RWPE2 (cell line): ENCODE measurements around the gene PDE8B.
A peak's percentile ranks its signal among the peaks of the same experiment; 100 is the strongest.

Source experiments
- ATAC-seq: fragments of 200-7000 bp; cut with Tn5 transposase; 3 replicates; pipeline ENCODE4 v1.9.1; 2021; ENCODE audit warnings: low read depth
- DNase-seq: peaks from one replicate; pipeline ENCODE4 v3.0.0-alpha.2; 2020; ENCODE audit warnings: low spot score
- H3K27ac ChIP-seq: fragments of 450-650 bp; 2 replicates; pipeline ENCODE4 v1.5.1; 2017; ENCODE audit warnings: mild to moderate bottlenecking; ENCODE audit not compliant: poor library complexity, severe bottlenecking
- H3K27me3 ChIP-seq: fragments of 250-450 bp; sonication (Bioruptor Pico); 2 replicates; pipeline ENCODE4 v1.5.1; 2021; ENCODE audit warnings: mild to moderate bottlenecking, moderate library complexity; ENCODE audit not compliant: insufficient read depth, poor library complexity, severe bottlenecking
- H3K36me3 ChIP-seq: fragments of 250-450 bp; sonication (Bioruptor Pico); 2 replicates; pipeline ENCODE4 v1.5.1; 2020; ENCODE audit warnings: low read depth, mild to moderate bottlenecking, moderate library complexity
- H3K4me1 ChIP-seq: fragments of 250-450 bp; sonication (Bioruptor Pico); 2 replicates; pipeline ENCODE4 v1.5.1; 2021; ENCODE audit warnings: mild to moderate bottlenecking, moderate library complexity; ENCODE audit not compliant: insufficient read depth, poor library complexity, severe bottlenecking
- H3K4me3 ChIP-seq: fragments of 250-450 bp; sonication (Bioruptor Pico); 2 replicates; pipeline ENCODE4 v1.5.1; 2021; ENCODE audit warnings: mild to moderate bottlenecking, moderate library complexity; ENCODE audit not compliant: severe bottlenecking
- H3K9me3 ChIP-seq: fragments of 250-450 bp; sonication (Bioruptor Pico); 2 replicates; pipeline ENCODE4 v1.5.1; 2021; ENCODE audit warnings: mild to moderate bottlenecking, moderate library complexity; ENCODE audit not compliant: severe bottlenecking
- CTCF ChIP-seq: fragments of 450-650 bp; IDR thresholded peaks from one replicate; pipeline ENCODE4 v1.5.1; 2017; ENCODE audit warnings: mild to moderate bottlenecking, moderate library complexity; ENCODE audit not compliant: poor library complexity, severe bottlenecking

Gene PDE8B

DNA sequence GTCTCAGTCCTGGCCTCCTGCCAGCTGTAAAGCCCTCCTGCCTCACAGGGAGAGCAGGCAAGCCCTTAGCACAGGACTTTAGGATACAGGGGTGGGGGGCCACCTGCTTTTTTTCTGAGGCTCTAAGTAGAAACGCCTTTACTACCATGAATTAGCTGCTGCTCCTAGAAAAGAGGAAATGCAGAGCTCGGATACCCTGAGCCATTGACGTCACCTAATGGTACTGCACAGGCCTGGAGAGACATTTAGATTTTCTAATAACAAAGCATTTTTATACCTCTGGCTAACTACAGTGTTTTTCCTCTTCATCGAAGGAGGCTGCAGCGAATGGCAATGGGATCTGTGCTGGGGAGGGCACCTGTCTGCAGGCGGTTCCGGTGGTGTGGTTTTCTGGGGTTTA lies 144.6 kb downstream of the PDE8B start:
- DNase-seq, result no peak
- no peaks in the 10 kb centered on the region for H3K36me3 ChIP-seq
- H3K4me1 ChIP-seq, result no peaks in the 10 kb centered on the region
- no peaks in the 10 kb centered on the region for H3K9me3 ChIP-seq
- H3K27ac ChIP-seq, result no peak overlapping the region
- ATAC-seq, result no peak
- H3K4me3 ChIP-seq, result no peak overlapping the region
- H3K27me3 ChIP-seq, result no peaks in the 10 kb centered on the region
- TF ChIP-seq CTCF, result no peak

DNA sequence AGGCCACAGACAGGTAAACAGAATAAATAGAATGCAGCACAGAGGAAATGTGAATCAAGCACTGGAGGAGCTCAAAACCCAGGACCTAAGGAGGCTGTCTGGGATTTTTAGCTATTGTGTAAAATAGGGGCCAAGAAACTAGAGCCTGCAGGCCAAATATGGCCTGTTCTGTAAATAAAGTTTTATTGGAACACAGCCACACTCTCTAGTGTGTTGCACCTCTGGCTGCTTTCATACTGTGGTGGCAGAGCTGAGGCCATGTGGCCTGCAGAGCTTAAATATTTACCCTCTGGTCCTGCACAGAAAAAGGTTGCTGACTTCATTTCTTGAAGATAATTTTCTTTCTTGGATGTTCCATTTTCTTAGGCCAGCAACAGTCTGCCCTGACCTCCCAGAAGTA lies 145.3 kb downstream of the PDE8B start:
- DNase-seq, result no peak
- no peaks in the 10 kb centered on the region for H3K4me1 ChIP-seq
- no peak overlapping the region for H3K4me3 ChIP-seq
- no peaks in the 10 kb centered on the region for H3K36me3 ChIP-seq
- no peak for ATAC-seq
- no peaks in the 10 kb centered on the region for H3K27me3 ChIP-seq
- TF ChIP-seq CTCF, result no peak
- H3K27ac ChIP-seq, result no peak overlapping the region
- H3K9me3 ChIP-seq, result no peaks in the 10 kb centered on the region

GRCh38 chr5:77356740-77357139 lies 146.3 kb downstream of the PDE8B start:
- DNase-seq (no peak), ATAC-seq (peak; percentile 82)
- Histone ChIP-seq H3K4me1 (no peaks in the 10 kb centered on the region), H3K36me3 (no peaks in the 10 kb centered on the region), H3K27me3 (no peaks in the 10 kb centered on the region), H3K4me3 (no peak overlapping the region), H3K9me3 (no peaks in the 10 kb centered on the region), H3K27ac (no peak overlapping the region)
- TF ChIP-seq CTCF, result no peak

DNA sequence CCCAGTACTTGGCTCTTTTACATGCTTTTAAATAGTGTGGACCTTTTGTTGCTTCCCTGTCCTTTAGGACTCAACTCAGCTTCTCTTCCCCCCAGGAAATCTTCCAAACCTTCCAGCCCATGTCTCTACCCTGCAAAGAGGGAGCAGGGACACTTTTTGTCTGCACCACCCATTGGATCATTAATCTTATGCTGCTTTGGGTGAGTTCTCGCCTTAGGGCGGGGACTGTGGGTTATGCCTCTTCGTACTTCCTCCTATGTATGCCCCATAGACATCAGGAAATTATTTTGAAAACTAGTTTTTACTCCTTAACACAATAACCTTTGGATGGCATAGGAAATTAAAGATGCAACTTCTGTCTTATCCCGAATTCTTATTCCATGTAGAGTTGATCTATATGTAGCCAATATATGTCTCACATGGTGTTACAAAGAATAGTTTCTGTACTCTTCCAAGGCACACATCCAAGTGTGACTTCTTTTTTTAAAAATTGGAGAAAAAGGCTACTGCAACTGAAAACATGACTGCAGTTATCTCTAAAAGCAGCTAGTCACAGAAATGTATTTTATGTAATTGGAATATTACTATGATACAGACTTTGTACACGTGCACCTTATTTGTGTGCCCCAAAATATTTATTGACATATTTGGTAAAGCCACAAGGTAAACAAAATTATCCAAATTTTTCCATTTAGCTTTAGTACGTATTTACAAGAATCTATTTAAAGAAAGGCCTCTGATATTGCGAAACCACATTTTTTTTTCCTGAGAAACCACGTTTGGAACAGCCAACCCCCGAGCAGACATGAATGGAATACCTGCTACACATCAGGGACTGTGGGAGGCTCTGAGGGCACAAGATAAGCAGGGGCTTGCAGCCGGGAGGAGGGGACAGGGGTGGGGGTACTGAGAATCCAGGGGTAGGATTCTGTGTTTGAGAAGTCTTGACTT lies 148.1 kb downstream of the PDE8B start:
- Histone ChIP-seq H3K4me1 (no peaks in the 10 kb centered on the region), H3K27me3 (no peaks in the 10 kb centered on the region), H3K36me3 (no peaks in the 10 kb centered on the region), H3K27ac (no peak overlapping the region), H3K9me3 (no peaks in the 10 kb centered on the region), H3K4me3 (no peak overlapping the region)
- TF ChIP-seq CTCF, result no peak
- no peak for DNase-seq
- ATAC-seq, result no peak

GRCh38 chr5:77359231-77359630 lies 148.8 kb downstream of the PDE8B start:
- no peak for TF ChIP-seq CTCF
- H3K4me1 ChIP-seq, result no peaks in the 10 kb centered on the region
- no peaks in the 10 kb centered on the region for H3K36me3 ChIP-seq
- H3K4me3 ChIP-seq, result no peak overlapping the region
- H3K27me3 ChIP-seq, result no peaks in the 10 kb centered on the region
- H3K27ac ChIP-seq, result no peak overlapping the region
- ATAC-seq (no peak), DNase-seq (no peak)
- H3K9me3 ChIP-seq, result no peaks in the 10 kb centered on the region
